H1 (cell line): ENCODE results near the gene ZNF500. TPM values are rescaled to one million over a fixed set of nuclear protein-coding genes. Genes with fewer than 3 reads are reported as not detected.
A peak's percentile ranks its signal among the peaks of the same experiment; 100 is the strongest.

Experiments used
- CTCF ChIA-PET: fragments of 300-600 bp; sonication (Branson Sonifier 250); formaldehyde crosslinking; loops from one replicate; lab custom pipeline; 2021; ENCODE audit not compliant: partially characterized antibody; lab: Charles Lee
- POLR2A ChIA-PET: fragments of 300-600 bp; sonication (Branson Sonifier 250); formaldehyde crosslinking; loops from one replicate; lab custom pipeline; 2021; ENCODE audit warnings: inconsistent platforms; ENCODE audit not compliant: partially characterized antibody; lab: Charles Lee
- DNase-seq, 2 experiments: peaks; one replicate each; pipeline versions ENCODE4 v3.0.0 to v3.0.0-alpha.2; 2010 to 2022; ENCODE audit warnings: low spot score in 2 of 2, low read depth in 1 of 2, mixed read lengths in 1 of 2
- FAIRE-seq: peaks from 2 replicates; lab custom pipeline; 2011; peaks lifted over from hg19 to GRCh38; lab: Jason Lieb, UNC
- H2AFZ ChIP-seq: 2 replicates; pipeline ENCODE4 v1.8.1; 2012; ENCODE audit warnings: low read length, inconsistent platforms
- H2AK5ac ChIP-seq: 2 replicates; pipeline ENCODE4 v1.6.1; 2013; ENCODE audit warnings: low read depth, low read length
- H2BK120ac ChIP-seq: replicated peaks from 2 replicates; pipeline ENCODE3; 2013; ENCODE audit warnings: low read depth, low read length, inconsistent platforms
- H2BK12ac ChIP-seq: 2 replicates; pipeline ENCODE4 v1.6.1; 2013; ENCODE audit warnings: low read depth, low read length
- H2BK15ac ChIP-seq: 2 replicates; pipeline ENCODE4 v1.6.1; 2013; ENCODE audit warnings: low read length
- H2BK20ac ChIP-seq: 2 replicates; pipeline ENCODE4 v1.6.1; 2013; ENCODE audit warnings: low read length
- H2BK5ac ChIP-seq: 2 replicates; pipeline ENCODE4 v1.6.1; 2013; ENCODE audit warnings: low read depth, low read length
- H3K14ac ChIP-seq: 2 replicates; pipeline ENCODE4 v1.6.1; 2013; ENCODE audit warnings: inconsistent platforms; ENCODE audit not compliant: insufficient read length
- H3K18ac ChIP-seq: 2 replicates; pipeline ENCODE4 v1.6.1; 2013; ENCODE audit warnings: low read length; ENCODE audit errors: extremely low read depth
- H3K23ac ChIP-seq: 2 replicates; pipeline ENCODE4 v1.6.1; 2013; ENCODE audit warnings: inconsistent platforms; ENCODE audit not compliant: insufficient read length
- H3K23me2 ChIP-seq: 2 replicates; pipeline ENCODE4 v1.6.1; 2013; ENCODE audit warnings: low read depth, low read length
- H3K27ac ChIP-seq: 2 replicates; pipeline ENCODE4 v1.6.1; 2011; ENCODE audit warnings: low read depth, low read length, inconsistent platforms
- H3K27me3 ChIP-seq, 4 experiments: replicated peaks in 1 of 4; 1 replicate in 1 of 4; 2 replicates in 3 of 4; pipeline versions ENCODE4 v1.6.1 to v1.8.1; 2011 to 2013; ENCODE audit warnings: low read length in 3 of 4, mild to moderate bottlenecking in 3 of 4, inconsistent platforms in 2 of 4, mixed read lengths in 2 of 4, moderate library complexity in 1 of 4; ENCODE audit not compliant: control insufficient read depth in 3 of 4, insufficient read depth in 3 of 4; ENCODE audit errors: extremely low read depth in 1 of 4
- H3K36me3 ChIP-seq, 4 experiments: 2 replicates each; pipeline versions ENCODE4 v1.6.1 to v1.8.1; 2011 to 2013; ENCODE audit warnings: mild to moderate bottlenecking in 4 of 4, low read length in 3 of 4, moderate library complexity in 2 of 4, control low read depth in 1 of 4, inconsistent platforms in 1 of 4; ENCODE audit not compliant: insufficient read depth in 4 of 4, control insufficient read depth in 2 of 4
- H3K4ac ChIP-seq: replicated peaks from 2 replicates; pipeline ENCODE3; 2013; ENCODE audit warnings: low read length, low read depth, mixed read lengths, inconsistent platforms; ENCODE audit not compliant: insufficient read length
- H3K4me1 ChIP-seq, 4 experiments: replicated peaks in 1 of 4; 1 replicate in 1 of 4; 2 replicates in 3 of 4; pipeline versions ENCODE4 v1.6.1 to v1.8.1; 2011 to 2013; ENCODE audit warnings: low read length in 3 of 4, inconsistent platforms in 2 of 4, mixed read lengths in 1 of 4; ENCODE audit not compliant: insufficient read depth in 4 of 4, control insufficient read depth in 3 of 4
- H3K4me2 ChIP-seq, 2 experiments: 2 replicates each; pipeline versions ENCODE4 v1.6.1 to v1.8.1; 2011 to 2013; ENCODE audit warnings: low read depth in 2 of 2, low read length in 2 of 2, control low read depth in 1 of 2, inconsistent platforms in 1 of 2, mild to moderate bottlenecking in 1 of 2; ENCODE audit not compliant: insufficient read depth in 1 of 2
- H3K4me3 ChIP-seq, 4 experiments: fragments of 200-600, 300-600 bp in 1 of 4; sonication (generic), shearing (Covaris generic), sonication (Bioruptor Twin) in 1 of 4; 2 replicates each; pipeline versions ENCODE4 v1.5.1 to v1.8.1; 2011 to 2016; ENCODE audit warnings: low read length in 4 of 4, low read depth in 3 of 4, control low read depth in 2 of 4, inconsistent platforms in 2 of 4, mild to moderate bottlenecking in 2 of 4, mixed read lengths in 1 of 4, moderate library complexity in 1 of 4; ENCODE audit not compliant: insufficient read depth in 2 of 4; ENCODE audit errors: extremely low read depth in 1 of 4
- H3K56ac ChIP-seq: replicated peaks from 2 replicates; pipeline ENCODE3; 2013; ENCODE audit warnings: low read depth, mild to moderate bottlenecking, mixed read lengths, low read length, inconsistent platforms; ENCODE audit not compliant: insufficient read length
- H3K79me1 ChIP-seq: 2 replicates; pipeline ENCODE4 v1.6.1; 2013; ENCODE audit warnings: low read depth, low read length, control low read depth
- H3K79me2 ChIP-seq, 2 experiments: 2 replicates each; pipeline versions ENCODE4 v1.6.1 to v1.8.1; 2012 to 2013; ENCODE audit warnings: low read length in 2 of 2, mild to moderate bottlenecking in 2 of 2, inconsistent platforms in 1 of 2; ENCODE audit not compliant: insufficient read depth in 2 of 2, control insufficient read depth in 1 of 2
- H3K9ac ChIP-seq, 4 experiments: replicated peaks in 1 of 4; 1 replicate in 1 of 4; 2 replicates in 3 of 4; pipeline versions ENCODE4 v1.6.1 to v1.8.1; 2011 to 2013; ENCODE audit warnings: low read depth in 3 of 4, low read length in 3 of 4, control low read depth in 2 of 4, mild to moderate bottlenecking in 2 of 4, moderate library complexity in 2 of 4, inconsistent platforms in 1 of 4; ENCODE audit errors: extremely low read depth in 1 of 4
- H3K9me3 ChIP-seq, 2 experiments: 2 replicates each; pipeline versions ENCODE4 v1.6.1 to v1.8.1; 2012 to 2013; ENCODE audit warnings: mild to moderate bottlenecking in 2 of 2, moderate library complexity in 2 of 2, control low read depth in 1 of 2, inconsistent platforms in 1 of 2, low read depth in 1 of 2, low read length in 1 of 2, mixed read lengths in 1 of 2; ENCODE audit not compliant: insufficient read depth in 2 of 2
- H4K20me1 ChIP-seq, 2 experiments: replicated peaks in 1 of 2; 2 replicates each; pipeline versions ENCODE3 to v1.8.1; 2011 to 2013; ENCODE audit warnings: inconsistent platforms in 2 of 2, low read length in 2 of 2, mild to moderate bottlenecking in 1 of 2; ENCODE audit not compliant: insufficient read depth in 2 of 2, control insufficient read depth in 1 of 2
- H4K5ac ChIP-seq: 2 replicates; pipeline ENCODE4 v1.6.1; 2013; ENCODE audit warnings: low read length, low read depth, mixed read lengths, inconsistent platforms; ENCODE audit not compliant: insufficient read length
- H4K8ac ChIP-seq: 2 replicates; pipeline ENCODE4 v1.8.0; 2013; ENCODE audit warnings: mild to moderate bottlenecking, moderate library complexity, low read length, inconsistent platforms; ENCODE audit not compliant: insufficient read depth; ENCODE audit errors: extremely low read depth
- H4K91ac ChIP-seq: replicated peaks from 2 replicates; pipeline ENCODE3; 2013; ENCODE audit warnings: low read length, mixed read lengths, inconsistent platforms; ENCODE audit not compliant: insufficient read length
- E2F6 ChIP-seq: IDR thresholded peaks from 2 replicates; pipeline ENCODE4 v1.6.1; 2012; ENCODE audit warnings: inconsistent platforms
- POLR2AphosphoS5 ChIP-seq: IDR thresholded peaks from 2 replicates; pipeline ENCODE4 v1.6.1; 2011; ENCODE audit warnings: low read depth, low read length
- WGBS, 2 experiments: shearing (Covaris generic) in 1 of 2; methylation state at CpG; one replicate each; pipeline versions ENCODE4 v1.1.6 to v1.1.7; 2013 to 2015; ENCODE audit warnings: low lambda C conversion rate in 2 of 2, mixed read lengths in 2 of 2, inconsistent platforms in 1 of 2, low coverage in 1 of 2, missing lambda C conversion rate in 1 of 2; ENCODE audit not compliant: insufficient replicate concordance in 2 of 2, insufficient coverage in 1 of 2, insufficient read length in 1 of 2; ENCODE audit errors: extremely low coverage in 1 of 2, missing lambda C conversion rate in 1 of 2; 5-methylcytosine and 5-hydroxymethylcytosine counted together
- polyA plus RNA-seq, 7 experiments: library from polyadenylated mRNA; depleted of rRNA in 3 of 7; stranded (reverse) in 5 of 7; unstranded in 2 of 7; fragments of >200 nt in 5 of 7; fragments of 200-250 nt in 2 of 7; gene quantifications; 1 replicate in 5 of 7; 2 replicates in 1 of 7; 4 replicates in 1 of 7; pipeline versions ENCODE4 v1.2.1 to v1.2.3, GENCODE V29; 2011 to 2013; ENCODE audit warnings: missing spikeins in 2 of 7, mixed read lengths in 2 of 7
- total RNA-seq: library from RNA; stranded (reverse); fragmentation: NEBNext Ultra II Directional; extraction: Animal tissue kit (Norgen Biotek cat#: 25700); gene quantifications from 2 replicates; pipeline ENCODE4 v1.2.1, GENCODE V29; 2021

ZNF500 gene
- total and polyA plus RNA-seq, 2 of the 8 experiments (the other 6 are each of a cell fraction or from before 2014, with no cell fraction given): 10.3 to 10.4 TPM

DNA sequence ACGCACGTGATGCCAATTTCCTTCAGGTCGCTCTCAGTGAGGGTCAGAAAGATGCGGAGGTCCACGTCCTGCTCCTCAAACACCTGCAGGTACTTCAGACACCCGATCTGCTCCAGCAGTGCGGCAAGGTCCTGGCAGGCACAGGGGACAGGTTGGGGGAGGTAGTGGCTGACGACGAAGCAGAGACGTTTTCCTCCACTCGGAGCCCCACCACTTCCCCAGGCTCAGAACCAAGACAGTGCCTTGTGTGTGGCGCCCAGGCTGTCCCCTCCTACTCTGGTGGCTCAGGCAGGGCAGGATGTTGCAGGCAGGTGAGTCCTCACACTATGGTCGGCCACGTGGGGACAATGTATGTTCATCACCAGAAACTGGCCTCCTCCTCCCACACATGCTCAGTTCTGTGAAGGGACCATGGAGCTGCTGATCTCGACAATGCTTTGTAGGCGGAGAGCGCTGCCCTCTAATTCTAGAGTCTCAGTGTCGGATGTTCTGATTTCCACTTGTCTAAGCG lies 67.9 kb downstream of the ZNF500 start:
- no peak overlapping the region for H2BK20ac ChIP-seq
- H2AK5ac ChIP-seq: no peak overlapping the region
- peaks cover 0 to under 1% of the 10 kb centered on the region in 2 experiments; a peak in 1 of 4 replicates for H3K79me2 ChIP-seq
- no peaks in the 10 kb centered on the region for H3K79me1 ChIP-seq
- no peak overlapping the region for H3K23ac ChIP-seq
- ChIA-PET CTCF (no interaction called here), POLR2A (interaction anchor here (1.1 to 1.2 kb wide), 3 partner anchors 13 to 78 kb away, joined by 3 read pairs; no protein-coding TSS in a partner anchor)
- no peak overlapping the region for H3K27ac ChIP-seq
- H3K4me2 ChIP-seq: no peak overlapping the region
- H3K36me3 ChIP-seq: peaks cover 21 to 43% (median 42%) of the 10 kb centered on the region in 4 experiments
- H3K14ac ChIP-seq: no peak overlapping the region
- H3K27me3 ChIP-seq: no peaks in the 10 kb centered on the region
- TF ChIP-seq POLR2AphosphoS5: peak; percentile 22; the same call in 1 of the 2 replicates
- no peak for TF ChIP-seq E2F6
- no peak overlapping the region for H2BK5ac ChIP-seq
- WGBS, 2 experiments: 94% methylated on average over 18 of the region's 19 CpGs; no CpG with 5 or more reads in 1 of the 2 experiments
- no peak for DNase-seq
- H3K18ac ChIP-seq: no peak overlapping the region
- H3K4me1 ChIP-seq: no peaks in the 10 kb centered on the region; a peak in 2 of 7 replicates
- no peak for FAIRE-seq
- peaks cover 0 to 23% of the 10 kb centered on the region in 2 experiments for H4K20me1 ChIP-seq
- no peak overlapping the region for H3K56ac ChIP-seq
- H3K4me3 ChIP-seq: no peak overlapping the region
- H4K8ac ChIP-seq: no peak overlapping the region
- no peak overlapping the region; a peak in 1 of 7 replicates for H3K9ac ChIP-seq
- no peak overlapping the region for H4K5ac ChIP-seq
- no peak overlapping the region for H2BK120ac ChIP-seq
- H2AFZ ChIP-seq: no peak overlapping the region
- H3K9me3 ChIP-seq: no peaks in the 10 kb centered on the region
- H3K4ac ChIP-seq: no peak overlapping the region
- no peak overlapping the region for H4K91ac ChIP-seq
- peaks cover under 1% of the 10 kb centered on the region; the same call in 1 of the 2 replicates for H3K23me2 ChIP-seq
- H2BK12ac ChIP-seq: no peak overlapping the region
- no peak overlapping the region for H2BK15ac ChIP-seq
